ACC112 (cell line): Measurements from ENCODE around the gene GNPTAB.

Experiments used
- H2AFZ ChIP-seq: fragments of 200-600 bp; sonication (generic); one replicate; pipeline ENCODE4 v1.6.0; 2017; ENCODE audit warnings: antibody characterized with exemption, low read length; ENCODE audit not compliant: unreplicated experiment
- H3K27ac ChIP-seq: fragments of 200-600 bp; sonication (generic); 2 replicates; pipeline ENCODE4 v1.5.1; 2014; ENCODE audit warnings: low read depth, mild to moderate bottlenecking, antibody characterized with exemption, low read length, moderate library complexity
- H3K27me3 ChIP-seq: fragments of 200-600 bp; sonication (generic); 2 replicates; pipeline ENCODE4 v1.6.1; 2014; ENCODE audit warnings: mild to moderate bottlenecking, antibody characterized with exemption, low read length, moderate library complexity, mixed read lengths; ENCODE audit not compliant: insufficient read depth
- H3K36me3 ChIP-seq: fragments of 200-600 bp; sonication (generic); 2 replicates; pipeline ENCODE4 v1.6.1; 2016; ENCODE audit warnings: mild to moderate bottlenecking, antibody characterized with exemption, low read length, moderate library complexity, mixed read lengths; ENCODE audit not compliant: insufficient read depth
- H3K4me1 ChIP-seq: fragments of 200-600 bp; sonication (generic); one replicate; pipeline ENCODE4 v1.6.1; 2016; ENCODE audit warnings: low read length, mixed read lengths; ENCODE audit not compliant: insufficient read depth, unreplicated experiment, control insufficient read depth
- H3K4me3 ChIP-seq: fragments of 200-600 bp; sonication (generic); 2 replicates; pipeline ENCODE4 v1.5.1; 2014; ENCODE audit warnings: mild to moderate bottlenecking, low read depth, low read length
- H3K79me2 ChIP-seq: fragments of 200-600 bp; sonication (generic); one replicate; pipeline ENCODE4 v1.6.0; 2016; ENCODE audit warnings: low read length; ENCODE audit not compliant: control insufficient read depth, unreplicated experiment, insufficient read depth

The GNPTAB gene

GRCh38 chr12:101773650-101774162 lies 57.1 kb downstream of the GNPTAB start:
- Histone ChIP-seq H3K27ac (no peak overlapping the region), H2AFZ (no peak overlapping the region), H3K79me2 (no peaks in the 10 kb centered on the region), H3K27me3 (no peaks in the 10 kb centered on the region), H3K4me3 (no peak overlapping the region), H3K4me1 (no peaks in the 10 kb centered on the region), H3K36me3 (no peaks in the 10 kb centered on the region)

- Histone ChIP-seq H3K4me3 (no peak overlapping the region), H3K4me1 (no peaks in the 10 kb centered on the region), H3K27me3 (no peaks in the 10 kb centered on the region), H3K36me3 (no peaks in the 10 kb centered on the region), H2AFZ (no peak overlapping the region), H3K27ac (no peak overlapping the region), H3K79me2 (no peaks in the 10 kb centered on the region)
Observed at GRCh38 chr12:101772012-101772775, 58.6 kb downstream of the GNPTAB start.

- H3K36me3 ChIP-seq: no peaks in the 10 kb centered on the region
- no peaks in the 10 kb centered on the region for H3K79me2 ChIP-seq
- H3K27ac ChIP-seq: no peak overlapping the region
- H3K4me1 ChIP-seq: no peaks in the 10 kb centered on the region
- no peaks in the 10 kb centered on the region for H3K27me3 ChIP-seq
- H2AFZ ChIP-seq: no peak overlapping the region
- no peak overlapping the region for H3K4me3 ChIP-seq
Observed at GRCh38 chr12:101769865-101770264, 60.9 kb downstream of the GNPTAB start.

- Histone ChIP-seq H2AFZ (no peak overlapping the region), H3K27ac (no peak overlapping the region), H3K36me3 (no peaks in the 10 kb centered on the region), H3K4me1 (no peaks in the 10 kb centered on the region), H3K4me3 (no peak overlapping the region), H3K27me3 (no peaks in the 10 kb centered on the region), H3K79me2 (no peaks in the 10 kb centered on the region)
Observed at GRCh38 chr12:101768781-101769180, 62.0 kb downstream of the GNPTAB start.

GRCh38 chr12:101767537-101767936 lies 63.2 kb downstream of the GNPTAB start:
- H3K27ac ChIP-seq: no peak overlapping the region
- H3K4me3 ChIP-seq: no peak overlapping the region
- H2AFZ ChIP-seq: no peak overlapping the region
- no peaks in the 10 kb centered on the region for H3K79me2 ChIP-seq
- H3K27me3 ChIP-seq: no peaks in the 10 kb centered on the region
- no peaks in the 10 kb centered on the region for H3K4me1 ChIP-seq
- H3K36me3 ChIP-seq: no peaks in the 10 kb centered on the region

GRCh38 chr12:101764051-101764792 lies 66.5 kb downstream of the GNPTAB start:
- Histone ChIP-seq H3K36me3 (no peaks in the 10 kb centered on the region), H3K79me2 (no peaks in the 10 kb centered on the region), H3K4me3 (no peak overlapping the region), H3K27me3 (no peaks in the 10 kb centered on the region), H3K4me1 (no peaks in the 10 kb centered on the region), H3K27ac (no peak overlapping the region), H2AFZ (no peak overlapping the region)

GRCh38 chr12:101763246-101763931 lies 67.4 kb downstream of the GNPTAB start:
- H3K27ac ChIP-seq: no peak overlapping the region
- H3K27me3 ChIP-seq: no peaks in the 10 kb centered on the region
- no peak overlapping the region for H2AFZ ChIP-seq
- no peaks in the 10 kb centered on the region for H3K79me2 ChIP-seq
- H3K4me3 ChIP-seq: no peak overlapping the region
- H3K4me1 ChIP-seq: no peaks in the 10 kb centered on the region
- no peaks in the 10 kb centered on the region for H3K36me3 ChIP-seq

GRCh38 chr12:101761781-101762180 lies 69.0 kb downstream of the GNPTAB start:
- Histone ChIP-seq H3K36me3 (no peaks in the 10 kb centered on the region; the same call in 1 of the 2 replicates), H3K27me3 (no peaks in the 10 kb centered on the region), H3K4me1 (no peaks in the 10 kb centered on the region), H3K4me3 (no peak overlapping the region), H2AFZ (no peak overlapping the region), H3K27ac (no peak overlapping the region), H3K79me2 (no peaks in the 10 kb centered on the region)

- Histone ChIP-seq H3K27me3 (no peaks in the 10 kb centered on the region), H3K27ac (no peak overlapping the region), H3K36me3 (no peaks in the 10 kb centered on the region; the same call in 1 of the 2 replicates), H2AFZ (no peak overlapping the region), H3K79me2 (no peaks in the 10 kb centered on the region), H3K4me1 (no peaks in the 10 kb centered on the region), H3K4me3 (no peak overlapping the region)
Observed at GRCh38 chr12:101761350-101761749, 69.4 kb downstream of the GNPTAB start.

GRCh38 chr12:101759396-101760047 lies 71.2 kb downstream of the GNPTAB start:
- no peaks in the 10 kb centered on the region for H3K4me1 ChIP-seq
- H3K36me3 ChIP-seq: no peaks in the 10 kb centered on the region; the same call in 1 of the 2 replicates
- H3K27me3 ChIP-seq: no peaks in the 10 kb centered on the region
- H3K27ac ChIP-seq: no peak overlapping the region
- H3K79me2 ChIP-seq: no peaks in the 10 kb centered on the region
- no peak overlapping the region for H2AFZ ChIP-seq
- H3K4me3 ChIP-seq: no peak overlapping the region
